HepG2 (cell line): ENCODE data around the gene SGF29. TPM values are rescaled to one million over a fixed set of nuclear protein-coding genes. Genes with fewer than 3 reads are reported as not detected.

ENCODE experiments used
- AFF4 ChIP-seq: sonication (generic); formaldehyde crosslinking; IDR thresholded peaks from 2 replicates; pipeline ENCODE4 v1.4.0; 2020; ENCODE audit warnings: missing genetic modification reagents
- EEA1 ChIP-seq: sonication (generic); formaldehyde crosslinking; IDR thresholded peaks from 2 replicates; pipeline ENCODE4 v1.5.1; 2020; ENCODE audit warnings: mild to moderate bottlenecking, missing genetic modification reagents, borderline replicate concordance
- HHEX ChIP-seq: IDR thresholded peaks from 2 replicates; pipeline ENCODE4 v1.6.1; 2016; ENCODE audit warnings: control low read depth
- HIVEP1 ChIP-seq: sonication (generic); formaldehyde crosslinking; IDR thresholded peaks from 2 replicates; pipeline ENCODE4 v1.4.0; 2020; ENCODE audit warnings: mild to moderate bottlenecking, missing genetic modification reagents
- HMG20B ChIP-seq: conservative IDR thresholded peaks from 2 replicates; pipeline ENCODE4 v1.6.1; 2016; ENCODE audit warnings: missing genetic modification reagents, missing compliant biosample characterization
- KLF15 ChIP-seq: sonication (generic); formaldehyde crosslinking; IDR thresholded peaks from 2 replicates; pipeline ENCODE4 v1.8.1; 2023; ENCODE audit warnings: borderline replicate concordance, mild to moderate bottlenecking, inconsistent platforms, missing genetic modification reagents, mixed read lengths
- MTA1 ChIP-seq: sonication (generic); formaldehyde crosslinking; IDR thresholded peaks from 2 replicates; pipeline ENCODE4 v1.4.0; 2020; ENCODE audit warnings: missing genetic modification reagents, mild to moderate bottlenecking, borderline replicate concordance
- NFYC ChIP-seq: IDR thresholded peaks from 2 replicates; pipeline ENCODE4 v1.6.1; 2016; ENCODE audit warnings: missing genetic modification reagents, missing compliant biosample characterization
- RBAK ChIP-seq: sonication (generic); formaldehyde crosslinking; IDR thresholded peaks from 2 replicates; pipeline ENCODE4 v1.5.1; 2020; ENCODE audit warnings: mild to moderate bottlenecking, missing genetic modification reagents
- SPEN ChIP-seq: sonication (generic); formaldehyde crosslinking; IDR thresholded peaks from 2 replicates; pipeline ENCODE4 v1.5.1; 2020; ENCODE audit warnings: low read depth, mild to moderate bottlenecking, missing genetic modification reagents
- TP53 ChIP-seq: sonication (generic); formaldehyde crosslinking; conservative IDR thresholded peaks from 2 replicates; pipeline ENCODE4 v1.4.0; 2020; ENCODE audit warnings: missing genetic modification reagents
- ZKSCAN5 ChIP-seq: sonication (generic); formaldehyde crosslinking; IDR thresholded peaks from 2 replicates; pipeline ENCODE4 v1.5.1; 2020; ENCODE audit warnings: mild to moderate bottlenecking, missing genetic modification reagents
- ZNF670 ChIP-seq: sonication (generic); formaldehyde crosslinking; IDR thresholded peaks from 2 replicates; pipeline ENCODE4 v1.8.0; 2022; ENCODE audit warnings: mild to moderate bottlenecking, missing genetic modification reagents, borderline replicate concordance
- ZNF691 ChIP-seq: sonication (generic); formaldehyde crosslinking; IDR thresholded peaks from 2 replicates; pipeline ENCODE4 v1.4.0; 2020; ENCODE audit warnings: missing genetic modification reagents, low read depth, mild to moderate bottlenecking, borderline replicate concordance
- ZNF83 ChIP-seq: sonication (generic); formaldehyde crosslinking; IDR thresholded peaks from 2 replicates; pipeline ENCODE4 v1.4.0; 2020; ENCODE audit warnings: missing genetic modification reagents, mild to moderate bottlenecking, borderline replicate concordance
- polyA plus RNA-seq, 8 experiments: library from polyadenylated mRNA; depleted of rRNA in 3 of 8; stranded (reverse) in 7 of 8; unstranded in 1 of 8; fragments of >200 nt; fragmentation: Illumina TruSeq in 4 of 8; extraction: Trizol in 4 of 8; gene quantifications; 2 replicates each; pipeline versions ENCODE4 v1.2.1 to v1.2.3, GENCODE V29; 2011 to 2016; ENCODE audit warnings: low read depth in 4 of 8, missing spikeins in 1 of 8, mixed read lengths in 1 of 8; ENCODE audit not compliant: insufficient read depth in 1 of 8
- total RNA-seq, 5 experiments: library from RNA; depleted of rRNA; stranded (reverse); fragments of >200 nt; fragmentation: Illumina TruSeq; extraction: Trizol; gene quantifications; 2 replicates each; pipeline ENCODE4 v1.2.3, GENCODE V29; 2016; ENCODE audit warnings: low read depth in 1 of 5
- TF ChIP-seq, protein P1 (sequence below): sonication (generic); formaldehyde crosslinking; IDR thresholded peaks from 2 replicates; pipeline ENCODE4 v1.4.0; 2020; ENCODE audit warnings: missing genetic modification reagents, borderline replicate concordance
- TF ChIP-seq, protein P2 (sequence below): sonication (generic); formaldehyde crosslinking; IDR thresholded peaks from 2 replicates; pipeline ENCODE4 v1.5.0; 2020; ENCODE audit warnings: missing genetic modification reagents

SGF29 gene
- total and polyA plus RNA-seq, 2 of the 13 experiments (the other 11 are each of a cell fraction or from before 2014, with no cell fraction given) = 5.0 to 29.4 TPM

GRCh38 chr16:28609631-28610594, 56.2 kb downstream of the SGF29 start, which contains the start of gene SULT1A1 (continued):
- TF ChIP-seq TP53 (no peak), ZNF670 (peak; percentile 61), MTA1 (CRISPR knock-in tag) (0 out of 2 replicates have a peak, but pooled peaks have one; percentile 66), HMG20B (no peak), KLF15 (CRISPR knock-in tag) (no peak), SPEN (CRISPR knock-in tag) (no peak; the same call in 1 of the 2 replicates), RBAK (no peak), ZNF691 (CRISPR knock-in tag) (peak; percentile 19; the same call in 1 of the 2 replicates), NFYC (CRISPR knock-in tag) (peak; percentile 72), EEA1 (CRISPR knock-in tag) (peak; percentile 87; the same call in 1 of the 2 replicates), HIVEP1 (CRISPR knock-in tag) (no peak), ZNF83 (CRISPR knock-in tag) (peak; percentile 57; the same call in 1 of the 2 replicates), AFF4 (no peak; the same call in 1 of the 2 replicates), ZKSCAN5 (CRISPR knock-in tag) (0 out of 2 replicates have a peak, but pooled peaks have one; percentile 46), HHEX (CRISPR knock-in tag) (no peak)
- TF ChIP-seq, protein P1, sequence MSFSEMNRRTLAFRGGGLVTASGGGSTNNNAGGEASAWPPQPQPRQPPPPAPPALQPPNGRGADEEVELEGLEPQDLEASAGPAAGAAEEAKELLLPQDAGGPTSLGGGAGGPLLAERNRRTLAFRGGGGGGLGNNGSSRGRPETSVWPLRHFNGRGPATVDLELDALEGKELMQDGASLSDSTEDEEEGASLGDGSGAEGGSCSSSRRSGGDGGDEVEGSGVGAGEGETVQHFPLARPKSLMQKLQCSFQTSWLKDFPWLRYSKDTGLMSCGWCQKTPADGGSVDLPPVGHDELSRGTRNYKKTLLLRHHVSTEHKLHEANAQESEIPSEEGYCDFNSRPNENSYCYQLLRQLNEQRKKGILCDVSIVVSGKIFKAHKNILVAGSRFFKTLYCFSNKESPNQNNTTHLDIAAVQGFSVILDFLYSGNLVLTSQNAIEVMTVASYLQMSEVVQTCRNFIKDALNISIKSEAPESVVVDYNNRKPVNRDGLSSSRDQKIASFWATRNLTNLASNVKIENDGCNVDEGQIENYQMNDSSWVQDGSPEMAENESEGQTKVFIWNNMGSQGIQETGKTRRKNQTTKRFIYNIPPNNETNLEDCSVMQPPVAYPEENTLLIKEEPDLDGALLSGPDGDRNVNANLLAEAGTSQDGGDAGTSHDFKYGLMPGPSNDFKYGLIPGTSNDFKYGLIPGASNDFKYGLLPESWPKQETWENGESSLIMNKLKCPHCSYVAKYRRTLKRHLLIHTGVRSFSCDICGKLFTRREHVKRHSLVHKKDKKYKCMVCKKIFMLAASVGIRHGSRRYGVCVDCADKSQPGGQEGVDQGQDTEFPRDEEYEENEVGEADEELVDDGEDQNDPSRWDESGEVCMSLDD (CRISPR knock-in tag) = no peak
- TF ChIP-seq, protein P2, sequence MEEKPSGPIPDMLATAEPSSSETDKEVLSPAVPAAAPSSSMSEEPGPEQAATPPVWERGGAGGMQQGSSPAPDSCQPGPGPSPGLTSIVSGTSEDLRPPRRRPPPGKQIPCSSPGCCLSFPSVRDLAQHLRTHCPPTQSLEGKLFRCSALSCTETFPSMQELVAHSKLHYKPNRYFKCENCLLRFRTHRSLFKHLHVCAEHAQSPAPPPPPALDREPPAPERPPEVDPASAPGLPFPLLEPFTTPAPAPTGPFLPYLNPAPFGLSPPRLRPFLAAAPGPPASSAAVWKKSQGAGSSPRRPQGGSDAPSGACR (CRISPR knock-in tag) = no peak
